Adrenal gland (tissue), 19 donors: ENCODE data around the gene BCOR. TPM values are rescaled to one million over a fixed set of nuclear protein-coding genes. Genes with fewer than 3 reads are reported as not detected.

Experiments
- DNase-seq, 7 donors: peaks; one replicate each; pipeline ENCODE4 v3.0.0-alpha.2; 2019 to 2020
- H3K27ac ChIP-seq, 5 donors: fragments of 200-600 bp; sonication (generic) in 4 of 5; 1 replicate in 3 of 5; 2 replicates in 2 of 5; pipeline versions ENCODE4 v1.5.1 to v1.8.0; 2016 to 2020; ENCODE audit warnings: mild to moderate bottlenecking in 1 of 5
- H3K27me3 ChIP-seq: fragments of 200-600 bp; 2 replicates; pipeline ENCODE4 v1.8.0; 2021
- H3K36me3 ChIP-seq, 2 donors: fragments of 200-600 bp; replicated peaks in 1 of 2; 1 replicate in 1 of 2; 2 replicates in 1 of 2; pipeline versions ENCODE4 v1.5.1 to v1.8.0; 2018 to 2022
- H3K4me1 ChIP-seq, 2 donors: fragments of 200-600 bp; replicated peaks in 1 of 2; 1 replicate in 1 of 2; 2 replicates in 1 of 2; pipeline versions ENCODE4 v1.5.1 to v1.8.0; 2018 to 2021
- H3K4me3 ChIP-seq, 4 donors: fragments of 200-600 bp; sonication (generic) in 3 of 4; one replicate each; pipeline ENCODE4 v1.5.1; 2016 to 2018
- H3K9me3 ChIP-seq, 3 donors: fragments of 200-600 bp; sonication (generic) in 1 of 3; replicated peaks in 1 of 3; 1 replicate in 2 of 3; 2 replicates in 1 of 3; pipeline versions ENCODE4 v1.5.1 to v1.8.0; 2016 to 2021
- POLR2A ChIP-seq, 2 donors: fragments of 450-650 bp; IDR thresholded peaks; one replicate each; pipeline ENCODE4 v1.6.1; 2017; ENCODE audit warnings: antibody characterized with exemption in 2 of 2, mild to moderate bottlenecking in 2 of 2, moderate library complexity in 1 of 2
- WGBS, 4 donors: extraction: QIAGEN DNeasy Blood & Tissue Kit in 2 of 4; methylation state at CpG; one replicate each; pipeline versions ENCODE4 v1.1.5 to v1.1.7; 2013 to 2017; 5-methylcytosine and 5-hydroxymethylcytosine counted together
- intact Hi-C, 2 donors: fragments of 100-400 bp; cut with DNase I; formaldehyde crosslinking; loops; one replicate each; pipeline versions ENCODE4 v1.14.1 to v1.15.0; 2022 to 2023
- long read RNA-seq, 10 donors: library from polyadenylated mRNA in 3 of 10; unstranded in 2 of 10; stranded (forward) in 1 of 10; transcript quantifications; one replicate each; pipeline ENCODE4 v2.0.0 and lab custom pipeline, GENCODE V29; 2021 to 2026
- polyA plus RNA-seq, 3 donors: library from polyadenylated mRNA; stranded (reverse); fragments of 200-250 nt in 2 of 3; fragments of 350-450 nt in 1 of 3; fragmentation: Illumina TruSeq in 1 of 3; extraction: RNeasy Lipid Tissue Mini Kit (QIAGEN cat#74804) in 1 of 3; gene quantifications; one replicate each; pipeline ENCODE4 v1.2.3, GENCODE V29; 2013 to 2014
- total RNA-seq, 9 donors: library from RNA; depleted of rRNA in 4 of 9; stranded (reverse); fragments of >200 nt in 4 of 9; fragments of 120-200 nt in 1 of 9; fragmentation: NEBNext Ultra II Directional in 1 of 9; extraction: Animal tissue kit (Norgen Biotek cat#: 25700) in 1 of 9; gene quantifications; one replicate each; pipeline versions ENCODE4 v1.1.0 to v1.2.4, GENCODE V29; 2013 to 2023
- TF ChIP-seq, protein P1 (sequence below), 6 experiments: fragments of 450-650 bp in 4 of 6; fragments of 200-600 bp in 2 of 6; sonication (generic) in 1 of 6; IDR thresholded peaks; 1 replicate in 5 of 6; 2 replicates in 1 of 6; pipeline versions ENCODE4 v1.5.1 to v1.8.0; 2016 to 2021; ENCODE audit warnings: antibody characterized with exemption in 6 of 6, mild to moderate bottlenecking in 2 of 6, moderate library complexity in 1 of 6
- donor health status: healthy with polysubstance abuse.
- donor health status: Bipolar disorder and iron deficiency.
- donor health status: DM: yes; HTN: yes; CAD: no.
- donor health status: DM: no; HTN: no; CAD: no.
- donor health status: DM: no; HTN: no; CAD: no.
- donor health status: DM: yes; HTN: yes; CAD: no.

Gene BCOR
- total RNA-seq: 10 to 100 TPM; 16.7 to 42.9 (median 30.4) TPM
- 10 to 100 TPM; 13.7 to 16.0 (median 14.0) TPM for polyA plus RNA-seq
- long read RNA-seq, donor 1: 0 reads
- long read RNA-seq, donor 2, partial matches to known transcripts: 0 of 1 reads
- long read RNA-seq, donor 2, other reads (novel, unspliced or antisense): 0 of 1 reads
- long read RNA-seq, donor 3: 0 reads
- long read RNA-seq, donor 4, partial matches to known transcripts: 2 of 5 reads
- long read RNA-seq, donor 4, other reads (novel, unspliced or antisense): 3 of 5 reads
- long read RNA-seq, donor 5, partial matches to known transcripts: 6 of 8 reads
- long read RNA-seq, donor 5, other reads (novel, unspliced or antisense): 2 of 8 reads
- long read RNA-seq, donor 6, partial matches to known transcripts: 2 of 6 reads
- long read RNA-seq, donor 6, other reads (novel, unspliced or antisense): 4 of 6 reads
- long read RNA-seq, donor 7: 0 reads
- long read RNA-seq, donor 8, partial matches to known transcripts: 0 of 1 reads
- long read RNA-seq, donor 8, other reads (novel, unspliced or antisense): 0 of 1 reads
- long read RNA-seq, donor 9, partial matches to known transcripts: 0 of 1 reads
- long read RNA-seq, donor 9, other reads (novel, unspliced or antisense): 0 of 1 reads
- long read RNA-seq, donor 10: 0 reads

DNA sequence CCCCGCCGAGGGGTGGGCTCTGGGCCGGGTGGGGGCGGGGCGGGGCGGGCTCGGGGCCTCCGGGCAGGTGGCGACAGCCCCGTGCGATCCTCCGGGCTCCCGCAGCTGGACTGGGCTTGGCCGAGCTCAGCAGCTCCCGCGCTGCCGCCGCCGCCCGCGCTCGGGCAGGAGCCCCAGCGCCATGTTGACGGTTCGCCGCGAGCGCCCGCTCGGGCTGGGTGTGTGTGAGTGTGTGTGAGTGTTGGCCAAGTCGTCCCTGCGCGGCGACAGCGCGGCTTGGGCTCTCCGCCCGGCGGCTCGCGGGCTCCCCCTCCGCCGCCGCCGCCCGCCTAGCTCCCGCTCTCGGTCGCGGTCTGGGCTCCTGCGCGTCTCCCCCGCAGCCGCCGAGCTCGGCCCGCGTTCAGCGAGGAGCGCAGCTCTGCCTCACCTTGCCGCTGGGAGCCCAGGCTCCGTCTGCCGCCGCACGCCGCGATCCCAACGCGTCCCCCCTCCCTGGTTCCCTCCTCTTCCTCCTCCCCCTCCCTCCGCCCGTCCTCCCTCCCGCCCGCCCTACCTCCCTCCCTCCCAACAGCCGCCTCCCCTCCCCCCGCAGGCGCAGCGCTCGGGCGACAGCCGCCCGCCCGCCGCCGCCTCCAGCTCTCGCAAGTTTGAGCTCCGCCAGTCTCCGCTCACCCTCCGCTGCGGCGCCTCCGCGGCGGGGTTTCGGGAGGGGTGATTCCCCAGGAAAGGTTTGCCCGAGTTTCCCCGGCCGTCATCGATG, at the start of gene BCOR:
TSS of gene BCOR (minus strand) at position 455 of the 760 bp plus-strand sequence. CDS start 20,029 bp downstream, outside the sequence.
- Histone ChIP-seq H3K4me1 (peaks cover 8 to 11% of the 10 kb centered on the region in 2 donors), H3K9me3 (no peaks in the 10 kb centered on the region), H3K27ac (peak within 1 kb of the TSS in 4 of 5 donors; percentile 64 to 88 (median 82)), H3K27me3 (peaks cover 27% of the 10 kb centered on the region), H3K4me3 (peak within 1 kb of the TSS in 2 of 4 donors; percentile 57 to 72), H3K36me3 (no peaks in the 10 kb centered on the region)
- DNase-seq: peak; percentile 74 to 88 (median 76)
- 0 to 8% (median 0%) methylated on average over 11 to 76 of the region's 98 CpGs; no CpG with 5 or more reads in 1 of the 4 donors for WGBS, 4 donors
- peak; percentile 84 for TF ChIP-seq POLR2A (IDR thresholded peaks at IDR 0.05)
- TF ChIP-seq, protein P1, sequence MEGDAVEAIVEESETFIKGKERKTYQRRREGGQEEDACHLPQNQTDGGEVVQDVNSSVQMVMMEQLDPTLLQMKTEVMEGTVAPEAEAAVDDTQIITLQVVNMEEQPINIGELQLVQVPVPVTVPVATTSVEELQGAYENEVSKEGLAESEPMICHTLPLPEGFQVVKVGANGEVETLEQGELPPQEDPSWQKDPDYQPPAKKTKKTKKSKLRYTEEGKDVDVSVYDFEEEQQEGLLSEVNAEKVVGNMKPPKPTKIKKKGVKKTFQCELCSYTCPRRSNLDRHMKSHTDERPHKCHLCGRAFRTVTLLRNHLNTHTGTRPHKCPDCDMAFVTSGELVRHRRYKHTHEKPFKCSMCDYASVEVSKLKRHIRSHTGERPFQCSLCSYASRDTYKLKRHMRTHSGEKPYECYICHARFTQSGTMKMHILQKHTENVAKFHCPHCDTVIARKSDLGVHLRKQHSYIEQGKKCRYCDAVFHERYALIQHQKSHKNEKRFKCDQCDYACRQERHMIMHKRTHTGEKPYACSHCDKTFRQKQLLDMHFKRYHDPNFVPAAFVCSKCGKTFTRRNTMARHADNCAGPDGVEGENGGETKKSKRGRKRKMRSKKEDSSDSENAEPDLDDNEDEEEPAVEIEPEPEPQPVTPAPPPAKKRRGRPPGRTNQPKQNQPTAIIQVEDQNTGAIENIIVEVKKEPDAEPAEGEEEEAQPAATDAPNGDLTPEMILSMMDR (IDR thresholded peaks at IDR 0.05): peak in 1 of 6 experiments; percentile 6
- intact Hi-C loops: loop anchor here in 1 of 2 donors (10.0 kb wide), 1 partner anchor 83 kb away; no protein-coding TSS in a partner anchor

DNA sequence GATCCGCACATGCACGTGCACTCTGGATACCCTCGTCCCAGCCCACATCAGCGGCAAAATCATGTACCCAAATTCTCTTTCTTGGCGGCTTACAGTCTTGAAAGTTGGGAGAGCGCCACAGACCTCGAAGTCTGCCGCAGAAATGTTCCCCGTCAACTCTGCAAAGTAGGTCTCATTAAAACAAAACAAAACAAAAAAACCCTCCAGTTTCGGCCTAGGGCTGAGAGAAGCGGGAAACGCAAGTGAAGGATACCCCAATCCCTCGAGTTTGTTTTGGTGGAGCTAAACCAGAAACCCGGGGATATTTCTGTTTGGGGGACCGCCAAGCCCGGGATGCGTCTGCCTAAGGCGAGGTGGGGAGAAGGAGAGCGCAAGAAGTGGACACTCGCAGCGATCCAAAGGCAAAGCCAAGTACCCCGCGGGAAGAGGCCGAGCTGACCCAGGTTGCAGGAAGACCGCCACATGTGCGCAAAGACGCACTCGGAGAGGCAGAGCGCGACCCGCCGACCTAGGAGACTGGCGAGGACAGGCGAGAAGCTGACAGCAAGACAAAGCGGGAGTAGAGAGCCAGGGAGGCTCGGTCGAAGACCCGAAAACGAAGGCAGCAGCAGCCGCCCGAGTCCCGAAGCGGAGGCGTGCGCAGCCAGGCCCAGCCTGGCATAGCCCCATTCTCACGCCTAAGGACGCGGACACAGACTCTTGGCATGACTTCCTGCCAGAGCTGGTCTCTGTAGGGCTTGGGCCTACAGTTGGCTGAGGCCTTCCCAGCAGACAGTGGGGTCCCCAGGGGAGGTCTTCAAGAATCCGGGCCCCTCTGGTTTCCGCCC, 49.6 kb upstream of the BCOR start:
- no peak for DNase-seq
- peaks cover 0 to 15% of the 10 kb centered on the region in 2 donors for H3K4me1 ChIP-seq
- H3K36me3 ChIP-seq: no peaks in the 10 kb centered on the region
- no peak overlapping the region for H3K4me3 ChIP-seq
- intact Hi-C loops: no loop called here
- TF ChIP-seq, protein P1 (IDR thresholded peaks at IDR 0.05): no peak
- no peak for TF ChIP-seq POLR2A (IDR thresholded peaks at IDR 0.05)
- H3K9me3 ChIP-seq: no peaks in the 10 kb centered on the region
- H3K27ac ChIP-seq: peak overlapping the region in 2 of 5 donors; percentile 66 to 77
- peaks cover 44% of the 10 kb centered on the region for H3K27me3 ChIP-seq
- 53 to 95% (median 78%) methylated on average over 22 to 50 of the region's 50 CpGs for WGBS, 4 donors

DNA sequence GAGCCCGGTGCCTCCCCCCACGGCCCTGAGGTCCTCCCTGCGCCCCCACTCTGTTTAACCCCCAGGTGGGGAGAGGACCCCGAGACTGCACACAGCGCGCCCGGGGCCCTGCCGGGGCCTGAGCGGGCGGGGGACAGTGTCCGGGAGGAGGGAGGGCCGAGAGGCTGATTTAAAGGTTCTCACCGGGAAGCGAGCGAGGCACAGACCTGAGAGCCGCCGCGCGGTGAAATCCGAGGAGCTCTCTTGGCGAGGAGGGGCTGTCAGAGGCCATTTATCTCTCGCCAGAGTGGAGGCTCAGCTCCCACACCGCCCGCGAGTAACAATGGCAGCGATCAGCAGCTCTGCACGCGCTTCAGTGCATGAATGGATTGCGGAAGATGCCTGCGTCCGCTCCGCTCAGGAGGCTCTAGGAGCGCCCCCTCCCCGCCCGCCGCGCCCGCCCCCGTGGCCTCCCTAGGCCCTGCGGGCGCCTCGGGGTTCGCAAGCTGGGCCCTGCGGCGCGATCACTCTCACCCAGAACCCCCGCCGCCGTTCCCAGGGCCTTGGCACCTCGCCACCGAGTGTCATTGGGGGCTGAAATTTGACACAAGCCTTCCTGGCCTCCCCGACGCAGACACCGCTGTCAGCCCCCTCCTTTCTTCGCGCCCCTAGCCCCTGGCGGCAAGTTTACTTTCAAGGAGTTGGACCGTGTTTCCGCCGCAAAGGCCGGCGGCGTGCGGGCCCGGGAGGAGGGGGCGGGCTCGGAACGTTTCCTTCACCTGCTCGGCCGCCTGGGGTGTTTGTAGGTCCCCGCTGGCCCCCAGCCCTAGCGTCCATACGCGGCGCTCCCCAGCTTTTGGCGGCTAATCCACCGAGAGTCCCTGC, 48.7 kb upstream of the BCOR start:
- peaks cover 41% of the 10 kb centered on the region for H3K27me3 ChIP-seq
- H3K4me3 ChIP-seq: peak overlapping the region in 1 of 4 donors; percentile 40
- peaks cover 0 to 20% of the 10 kb centered on the region in 2 donors for H3K4me1 ChIP-seq
- H3K27ac ChIP-seq: no peak overlapping the region
- TF ChIP-seq POLR2A (IDR thresholded peaks at IDR 0.05): no peak
- TF ChIP-seq, protein P1 (IDR thresholded peaks at IDR 0.05): no peak
- intact Hi-C loops: no loop called here
- no peaks in the 10 kb centered on the region for H3K36me3 ChIP-seq
- no peaks in the 10 kb centered on the region for H3K9me3 ChIP-seq
- 15 to 34% (median 26%) methylated on average over 14 to 75 of the region's 77 CpGs for WGBS, 4 donors
- peak in 3 of 7 donors; percentile 41 to 56 (median 49) for DNase-seq
